Gastrocnemius medialis (tissue), 4 donors: ENCODE results near the gene BBX.

ENCODE experiments used
- POLR2A ChIP-seq, 2 donors: fragments of 450-650 bp; IDR thresholded peaks; one replicate each; pipeline ENCODE4 v1.6.1; 2017; ENCODE audit warnings: antibody characterized with exemption in 2 of 2, mild to moderate bottlenecking in 2 of 2, moderate library complexity in 2 of 2
- TF ChIP-seq, protein P1 (sequence below), 5 experiments: fragments of 450-650 bp in 3 of 5; fragments of 200-600 bp in 2 of 5; sonication (generic) in 2 of 5; IDR thresholded peaks in 4 of 5; conservative IDR thresholded peaks in 1 of 5; 1 replicate in 4 of 5; 2 replicates in 1 of 5; pipeline ENCODE4 v1.5.1; 2016 to 2019; ENCODE audit warnings: antibody characterized with exemption in 5 of 5, mild to moderate bottlenecking in 3 of 5, moderate library complexity in 3 of 5

DNA sequence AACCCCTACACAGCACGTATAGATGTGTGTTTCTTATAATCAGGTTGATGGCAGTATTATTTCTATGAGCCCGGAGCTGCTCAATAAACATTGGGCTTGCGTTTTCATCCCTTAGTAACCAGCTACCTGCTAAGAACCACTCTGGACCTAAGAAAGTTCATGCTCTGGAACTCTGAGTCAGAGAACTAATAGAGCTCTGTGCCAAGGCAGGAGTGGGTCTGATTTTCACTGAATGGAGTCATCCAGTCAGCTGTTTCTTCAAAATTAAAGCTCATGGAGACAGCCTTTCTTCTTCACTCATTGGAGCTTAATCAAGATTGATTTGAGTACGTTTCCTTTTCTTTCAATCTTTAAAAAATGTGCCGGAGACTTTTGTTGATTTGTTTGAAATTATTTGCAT, 145.7 kb downstream of the BBX start:
- no peak for TF ChIP-seq POLR2A (IDR thresholded peaks at IDR 0.05)
- TF ChIP-seq, protein P1, sequence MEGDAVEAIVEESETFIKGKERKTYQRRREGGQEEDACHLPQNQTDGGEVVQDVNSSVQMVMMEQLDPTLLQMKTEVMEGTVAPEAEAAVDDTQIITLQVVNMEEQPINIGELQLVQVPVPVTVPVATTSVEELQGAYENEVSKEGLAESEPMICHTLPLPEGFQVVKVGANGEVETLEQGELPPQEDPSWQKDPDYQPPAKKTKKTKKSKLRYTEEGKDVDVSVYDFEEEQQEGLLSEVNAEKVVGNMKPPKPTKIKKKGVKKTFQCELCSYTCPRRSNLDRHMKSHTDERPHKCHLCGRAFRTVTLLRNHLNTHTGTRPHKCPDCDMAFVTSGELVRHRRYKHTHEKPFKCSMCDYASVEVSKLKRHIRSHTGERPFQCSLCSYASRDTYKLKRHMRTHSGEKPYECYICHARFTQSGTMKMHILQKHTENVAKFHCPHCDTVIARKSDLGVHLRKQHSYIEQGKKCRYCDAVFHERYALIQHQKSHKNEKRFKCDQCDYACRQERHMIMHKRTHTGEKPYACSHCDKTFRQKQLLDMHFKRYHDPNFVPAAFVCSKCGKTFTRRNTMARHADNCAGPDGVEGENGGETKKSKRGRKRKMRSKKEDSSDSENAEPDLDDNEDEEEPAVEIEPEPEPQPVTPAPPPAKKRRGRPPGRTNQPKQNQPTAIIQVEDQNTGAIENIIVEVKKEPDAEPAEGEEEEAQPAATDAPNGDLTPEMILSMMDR (IDR thresholded peaks at IDR 0.05 in 4 of 5, conservative IDR thresholded peaks at IDR 0.05 in 1 of 5), result no peak
